Loucy (cell line): ENCODE data around the gene BUB1.

Experiments
- EZH2phosphoT487 ChIP-seq: fragments of 200-600 bp; IDR thresholded peaks from 2 replicates; pipeline ENCODE4 v1.6.1; 2018; ENCODE audit warnings: antibody characterized with exemption, mild to moderate bottlenecking, moderate library complexity, borderline replicate concordance
- TF ChIP-seq, protein P1 (sequence below): fragments of 200-600 bp; sonication (generic); conservative IDR thresholded peaks from 2 replicates; pipeline ENCODE4 v1.5.1; 2014; ENCODE audit warnings: mild to moderate bottlenecking, antibody characterized with exemption, low read length

GRCh38 chr2:110702514-110703380 lies 24.9 kb upstream of the BUB1 start:
- TF ChIP-seq EZH2phosphoT487: no peak
- TF ChIP-seq, protein P1, sequence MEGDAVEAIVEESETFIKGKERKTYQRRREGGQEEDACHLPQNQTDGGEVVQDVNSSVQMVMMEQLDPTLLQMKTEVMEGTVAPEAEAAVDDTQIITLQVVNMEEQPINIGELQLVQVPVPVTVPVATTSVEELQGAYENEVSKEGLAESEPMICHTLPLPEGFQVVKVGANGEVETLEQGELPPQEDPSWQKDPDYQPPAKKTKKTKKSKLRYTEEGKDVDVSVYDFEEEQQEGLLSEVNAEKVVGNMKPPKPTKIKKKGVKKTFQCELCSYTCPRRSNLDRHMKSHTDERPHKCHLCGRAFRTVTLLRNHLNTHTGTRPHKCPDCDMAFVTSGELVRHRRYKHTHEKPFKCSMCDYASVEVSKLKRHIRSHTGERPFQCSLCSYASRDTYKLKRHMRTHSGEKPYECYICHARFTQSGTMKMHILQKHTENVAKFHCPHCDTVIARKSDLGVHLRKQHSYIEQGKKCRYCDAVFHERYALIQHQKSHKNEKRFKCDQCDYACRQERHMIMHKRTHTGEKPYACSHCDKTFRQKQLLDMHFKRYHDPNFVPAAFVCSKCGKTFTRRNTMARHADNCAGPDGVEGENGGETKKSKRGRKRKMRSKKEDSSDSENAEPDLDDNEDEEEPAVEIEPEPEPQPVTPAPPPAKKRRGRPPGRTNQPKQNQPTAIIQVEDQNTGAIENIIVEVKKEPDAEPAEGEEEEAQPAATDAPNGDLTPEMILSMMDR: no peak
